HCT116 (cell line): Measurements from ENCODE around the gene FBXL7. TPM values are rescaled to one million over a fixed set of nuclear protein-coding genes. Genes with fewer than 3 reads are reported as not detected.

Source experiments
- ATAC-seq: fragments of 200-7000 bp; cut with Tn5 transposase; 2 replicates; pipeline ENCODE4 v1.9.1; 2020; ENCODE audit warnings: mild to moderate bottlenecking, moderate library complexity
- BruUV-seq: library from RNA; stranded (reverse); fragments of 400-500 nt; replicated peaks from 2 replicates; lab custom pipeline; 2021; lab: Mats Ljungman, UMichigan
- CTCF ChIA-PET: fragments of 300-600 bp; sonication (Branson Sonifier 250); formaldehyde crosslinking; loops from one replicate; lab custom pipeline; 2021; ENCODE audit warnings: antibody characterized with exemption; lab: Charles Lee
- POLR2A ChIA-PET: fragments of 300-600, 350-600 bp; sonication (Branson Sonifier 250); formaldehyde crosslinking; loops from one replicate; lab custom pipeline; 2021; ENCODE audit warnings: antibody characterized with exemption; lab: Charles Lee
- RAD21 ChIA-PET, 2 experiments: fragments of 300-600 bp; sonication (Branson Sonifier 250); formaldehyde crosslinking; loops; one replicate each; lab custom pipeline; 2023; ENCODE audit warnings: low total read pairs in 2 of 2; ENCODE audit not compliant: uncharacterized antibody in 2 of 2, unreplicated experiment in 2 of 2, low non-redundant PET in 1 of 2; lab: Charles Lee
- DNase-seq: peaks from one replicate; pipeline ENCODE4 v3.0.0-alpha.2; 2010; ENCODE audit warnings: low read depth, low spot score
- H2AFZ ChIP-seq: fragments of 200-600 bp; shearing (Covaris generic), sonication (generic); 2 replicates; pipeline ENCODE4 v1.6.1; 2017; ENCODE audit warnings: low read depth, mixed run types, mixed read lengths, antibody characterized with exemption, low read length; ENCODE audit not compliant: poor library complexity, severe bottlenecking
- H3K27ac ChIP-seq: 2 replicates; pipeline ENCODE4 v1.5.1; 2012; ENCODE audit warnings: low read depth, low read length
- H3K27me3 ChIP-seq: fragments of 200-600 bp; sonication (generic); 2 replicates; pipeline ENCODE4 v1.6.1; 2016; ENCODE audit warnings: mixed run types, low read length, mixed read lengths; ENCODE audit not compliant: insufficient read depth
- H3K36me3 ChIP-seq, 2 experiments: fragments of 200-500 bp in 1 of 2; fragments of 200-600 bp in 1 of 2; sonication (Bioruptor generic) in 1 of 2; sonication (generic) in 1 of 2; 2 replicates each; pipeline versions ENCODE4 v1.5.1 to v1.6.1; 2014 to 2016; ENCODE audit warnings: low read length in 2 of 2, inconsistent platforms in 1 of 2, mixed read lengths in 1 of 2, mixed run types in 1 of 2; ENCODE audit not compliant: insufficient read depth in 2 of 2, control insufficient read depth in 1 of 2
- H3K4me1 ChIP-seq, 2 experiments: fragments of 200-600 bp in 1 of 2; sonication (generic) in 1 of 2; 2 replicates each; pipeline versions ENCODE4 v1.5.1 to v1.6.1; 2012 to 2017; ENCODE audit warnings: low read length in 2 of 2, inconsistent platforms in 1 of 2, mild to moderate bottlenecking in 1 of 2, mixed read lengths in 1 of 2, mixed run types in 1 of 2, moderate library complexity in 1 of 2; ENCODE audit not compliant: insufficient read depth in 2 of 2, control insufficient read depth in 1 of 2
- H3K4me2 ChIP-seq: fragments of 200-600 bp; sonication (generic); 2 replicates; pipeline ENCODE4 v1.6.1; 2017; ENCODE audit warnings: mixed run types, low read length, mixed read lengths
- H3K4me3 ChIP-seq, 2 experiments: fragments of 200-600 bp in 1 of 2; sonication (generic) in 1 of 2; replicated peaks in 1 of 2; 2 replicates each; pipeline ENCODE4 v1.5.1; 2011 to 2016; ENCODE audit warnings: low read length in 2 of 2, control low read depth in 1 of 2, low read depth in 1 of 2, mild to moderate bottlenecking in 1 of 2, mixed read lengths in 1 of 2, mixed run types in 1 of 2
- H3K79me2 ChIP-seq: fragments of 200-600 bp; sonication (generic); 2 replicates; pipeline ENCODE4 v1.6.1; 2017; ENCODE audit warnings: mild to moderate bottlenecking, mixed run types, low read length, moderate library complexity, mixed read lengths; ENCODE audit not compliant: insufficient read depth
- H3K9ac ChIP-seq: fragments of 200-600 bp; sonication (generic); 2 replicates; pipeline ENCODE4 v1.6.1; 2016; ENCODE audit warnings: low read length, mixed read lengths
- H3K9me2 ChIP-seq: fragments of 200-600 bp; sonication (generic), shearing (Covaris generic); 2 replicates; pipeline ENCODE4 v1.6.1; 2017; ENCODE audit warnings: mixed run types, mild to moderate bottlenecking, moderate library complexity; ENCODE audit not compliant: insufficient read depth
- H3K9me3 ChIP-seq, 2 experiments: fragments of 200-500 bp in 1 of 2; fragments of 200-600 bp in 1 of 2; sonication (Bioruptor generic) in 1 of 2; sonication (generic) in 1 of 2; 2 replicates each; pipeline ENCODE4 v1.6.1; 2014 to 2017; ENCODE audit warnings: low read length in 2 of 2, mixed read lengths in 2 of 2, inconsistent platforms in 1 of 2, low read depth in 1 of 2, mild to moderate bottlenecking in 1 of 2, mixed run types in 1 of 2, moderate library complexity in 1 of 2; ENCODE audit not compliant: control insufficient read depth in 1 of 2, insufficient read depth in 1 of 2
- H4K20me1 ChIP-seq: fragments of 200-600 bp; sonication (generic), shearing (Covaris generic); 2 replicates; pipeline ENCODE4 v1.6.1; 2017; ENCODE audit warnings: mixed run types, mild to moderate bottlenecking, moderate library complexity; ENCODE audit not compliant: insufficient read depth
- ATF3 ChIP-seq: IDR thresholded peaks from 2 replicates; pipeline ENCODE4 v1.6.1; 2012
- CBX3 ChIP-seq: IDR thresholded peaks from 2 replicates; pipeline ENCODE4 v1.6.1; 2012; ENCODE audit warnings: low read depth
- CEBPB ChIP-seq: IDR thresholded peaks from 2 replicates; pipeline ENCODE4 v1.6.1; 2012; ENCODE audit warnings: low read depth
- EGR1 ChIP-seq: IDR thresholded peaks from 2 replicates; pipeline ENCODE4 v1.6.1; 2012; ENCODE audit warnings: low read depth
- ELF1 ChIP-seq: IDR thresholded peaks from 2 replicates; pipeline ENCODE4 v1.6.1; 2012; ENCODE audit warnings: low read depth, borderline replicate concordance
- EZH2 ChIP-seq: fragments of 200-600 bp; sonication (generic); IDR thresholded peaks from 2 replicates; pipeline ENCODE4 v1.6.1; 2017; ENCODE audit warnings: antibody characterized with exemption, mixed run types
- FOSL1 ChIP-seq: IDR thresholded peaks from 2 replicates; pipeline ENCODE4 v1.6.1; 2012; ENCODE audit warnings: low read depth
- JUND ChIP-seq: IDR thresholded peaks from 2 replicates; pipeline ENCODE4 v1.6.1; 2012
- POLR2A ChIP-seq: IDR thresholded peaks from 2 replicates; pipeline ENCODE4 v1.7.0; 2011; ENCODE audit warnings: borderline replicate concordance; ENCODE audit not compliant: insufficient read depth, insufficient read length; ENCODE audit errors: extremely low read depth
- POLR2AphosphoS5 ChIP-seq: IDR thresholded peaks from 2 replicates; pipeline ENCODE4 v1.6.1; 2011; ENCODE audit warnings: mild to moderate bottlenecking, low read depth, low read length, moderate library complexity
- RAD21 ChIP-seq: IDR thresholded peaks from 2 replicates; pipeline ENCODE4 v1.6.1; 2012; ENCODE audit warnings: low read depth, mild to moderate bottlenecking
- SIN3A ChIP-seq: IDR thresholded peaks from 2 replicates; pipeline ENCODE4 v1.6.1; 2012; ENCODE audit warnings: low read depth
- SP1 ChIP-seq: IDR thresholded peaks from 2 replicates; pipeline ENCODE4 v1.6.1; 2012; ENCODE audit warnings: low read depth
- SRF ChIP-seq: IDR thresholded peaks from 2 replicates; pipeline ENCODE4 v1.6.1; 2012; ENCODE audit warnings: low read depth
- TCF7L2 ChIP-seq: IDR thresholded peaks from 2 replicates; pipeline ENCODE4 v1.7.0; 2011; ENCODE audit warnings: borderline replicate concordance, inconsistent platforms; ENCODE audit not compliant: insufficient read depth, insufficient read length; ENCODE audit errors: extremely low read depth
- ZBTB33 ChIP-seq: IDR thresholded peaks from 2 replicates; pipeline ENCODE4 v1.6.1; 2011; ENCODE audit warnings: mild to moderate bottlenecking, low read length, moderate library complexity; ENCODE audit not compliant: insufficient replicate concordance; ENCODE audit errors: extremely low read depth
- ZNF274 ChIP-seq: fragments of 200-500 bp; sonication (Bioruptor generic); IDR thresholded peaks from 2 replicates; pipeline ENCODE4 v1.6.1; 2014; ENCODE audit warnings: mild to moderate bottlenecking, low read depth, low read length, inconsistent platforms
- intact Hi-C: fragments of 100-400 bp; cut with micrococcal nuclease; formaldehyde crosslinking; loops from 2 replicates; pipeline ENCODE4 v1.10.0; 2022
- total RNA-seq: library from RNA; stranded (reverse); gene quantifications from one replicate; pipeline ENCODE4 v1.2.1, GENCODE V29; 2021; ENCODE audit not compliant: unreplicated experiment
- TF ChIP-seq, protein P1 (sequence below): IDR thresholded peaks from 2 replicates; pipeline ENCODE4 v1.6.1; 2012
- TF ChIP-seq, protein P2 (sequence below), 3 experiments: fragments of 200-600 bp in 1 of 3; sonication (generic) in 1 of 3; IDR thresholded peaks in 2 of 3; conservative IDR thresholded peaks in 1 of 3; 2 replicates each; pipeline ENCODE4 v1.5.1; 2012 to 2017; ENCODE audit warnings: low read depth in 2 of 3, low read length in 2 of 3, antibody characterized with exemption in 1 of 3, borderline replicate concordance in 1 of 3, control low read depth in 1 of 3, mild to moderate bottlenecking in 1 of 3, mixed read lengths in 1 of 3, mixed run types in 1 of 3, moderate library complexity in 1 of 3; ENCODE audit not compliant: insufficient read depth in 1 of 3

Gene FBXL7
- total RNA-seq, 1 experiment from 2014 or later = 0.05 TPM

- POLR2A ChIA-PET = no interaction called here
- Histone ChIP-seq H3K4me3 (no peak overlapping the region), H3K27ac (no peak overlapping the region), H3K27me3 (no peaks in the 10 kb centered on the region), H3K79me2 (no peaks in the 10 kb centered on the region), H3K9me3 (peaks cover 10 to 22% of the 10 kb centered on the region in 2 experiments; a peak in 2 of 4 replicates), H4K20me1 (no peaks in the 10 kb centered on the region), H3K36me3 (no peaks in the 10 kb centered on the region), H2AFZ (no peak overlapping the region), H3K4me1 (no peaks in the 10 kb centered on the region), H3K9me2 (no peaks in the 10 kb centered on the region), H3K4me2 (no peak overlapping the region), H3K9ac (no peak overlapping the region)
- BruUV-seq = no TSS peak
- intact Hi-C loops = no loop called here
- CTCF ChIA-PET = no interaction called here
- ATAC-seq (no peak), DNase-seq (no peak)
- RAD21 ChIA-PET = no interaction called here
- TF ChIP-seq ZNF274 (no peak), POLR2AphosphoS5 (no peak), SP1 (no peak), ELF1 (no peak), CBX3 (no peak), SRF (no peak), TCF7L2 (no peak), EZH2 (no peak), EGR1 (no peak), ZBTB33 (no peak), JUND (no peak), ATF3 (no peak), SIN3A (no peak), FOSL1 (no peak), RAD21 (no peak), CEBPB (no peak), POLR2A (no peak)
- TF ChIP-seq, protein P1, sequence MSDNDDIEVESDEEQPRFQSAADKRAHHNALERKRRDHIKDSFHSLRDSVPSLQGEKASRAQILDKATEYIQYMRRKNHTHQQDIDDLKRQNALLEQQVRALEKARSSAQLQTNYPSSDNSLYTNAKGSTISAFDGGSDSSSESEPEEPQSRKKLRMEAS = no peak
- TF ChIP-seq, protein P2, sequence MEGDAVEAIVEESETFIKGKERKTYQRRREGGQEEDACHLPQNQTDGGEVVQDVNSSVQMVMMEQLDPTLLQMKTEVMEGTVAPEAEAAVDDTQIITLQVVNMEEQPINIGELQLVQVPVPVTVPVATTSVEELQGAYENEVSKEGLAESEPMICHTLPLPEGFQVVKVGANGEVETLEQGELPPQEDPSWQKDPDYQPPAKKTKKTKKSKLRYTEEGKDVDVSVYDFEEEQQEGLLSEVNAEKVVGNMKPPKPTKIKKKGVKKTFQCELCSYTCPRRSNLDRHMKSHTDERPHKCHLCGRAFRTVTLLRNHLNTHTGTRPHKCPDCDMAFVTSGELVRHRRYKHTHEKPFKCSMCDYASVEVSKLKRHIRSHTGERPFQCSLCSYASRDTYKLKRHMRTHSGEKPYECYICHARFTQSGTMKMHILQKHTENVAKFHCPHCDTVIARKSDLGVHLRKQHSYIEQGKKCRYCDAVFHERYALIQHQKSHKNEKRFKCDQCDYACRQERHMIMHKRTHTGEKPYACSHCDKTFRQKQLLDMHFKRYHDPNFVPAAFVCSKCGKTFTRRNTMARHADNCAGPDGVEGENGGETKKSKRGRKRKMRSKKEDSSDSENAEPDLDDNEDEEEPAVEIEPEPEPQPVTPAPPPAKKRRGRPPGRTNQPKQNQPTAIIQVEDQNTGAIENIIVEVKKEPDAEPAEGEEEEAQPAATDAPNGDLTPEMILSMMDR (IDR thresholded peaks at IDR 0.05 in 2 of 3, conservative IDR thresholded peaks at IDR 0.05 in 1 of 3; ENCODE audit: borderline replicate concordance in 1 of 3, insufficient read depth in 1 of 3, low read depth in 2 of 3, low read length in 2 of 3) = no peak
Observed at GRCh38 chr5:15610216-15610615, 110.2 kb downstream of the FBXL7 start.
